IPS-18c (cell line): ENCODE results near the gene STOML3.
"Not testable (repeated sequence)": the region's sequence is repeated elsewhere in the genome, so short reads cannot be mapped to it uniquely, and the experiment has no call there.

Experiments
- H3K4me3 ChIP-seq: 2 replicates; pipeline ENCODE4 v1.7.0; 2013; ENCODE audit warnings: low read depth, mild to moderate bottlenecking, low read length, moderate library complexity; ENCODE audit not compliant: insufficient read depth
- H3K9me3 ChIP-seq: one replicate; pipeline ENCODE4 v1.6.1; 2013; ENCODE audit warnings: mild to moderate bottlenecking, low read length, moderate library complexity; ENCODE audit not compliant: control insufficient read depth, insufficient read depth

The STOML3 gene

DNA sequence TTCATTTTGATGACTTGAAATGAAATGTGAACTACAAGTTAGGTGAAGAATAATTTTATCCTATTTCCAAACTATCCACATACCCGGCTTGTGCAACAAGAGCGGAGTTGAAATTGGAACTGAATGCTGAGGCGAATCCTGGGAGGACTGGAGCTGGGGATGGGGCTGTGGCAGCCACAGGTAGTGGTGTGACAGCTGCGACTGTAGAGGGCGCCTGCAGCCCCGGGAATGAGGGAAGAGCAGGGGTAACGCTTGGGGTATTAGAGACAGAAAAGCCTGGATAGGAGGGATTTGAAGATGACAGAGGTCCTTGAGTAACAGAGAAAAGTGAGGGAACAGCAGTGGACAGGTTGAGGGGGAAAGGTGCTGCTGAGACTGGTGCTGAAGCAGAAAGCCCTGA is 22.0 kb upstream of the STOML3 start:
- Histone ChIP-seq H3K4me3 (no peak overlapping the region), H3K9me3 (peaks cover under 1% of the 10 kb centered on the region)

DNA sequence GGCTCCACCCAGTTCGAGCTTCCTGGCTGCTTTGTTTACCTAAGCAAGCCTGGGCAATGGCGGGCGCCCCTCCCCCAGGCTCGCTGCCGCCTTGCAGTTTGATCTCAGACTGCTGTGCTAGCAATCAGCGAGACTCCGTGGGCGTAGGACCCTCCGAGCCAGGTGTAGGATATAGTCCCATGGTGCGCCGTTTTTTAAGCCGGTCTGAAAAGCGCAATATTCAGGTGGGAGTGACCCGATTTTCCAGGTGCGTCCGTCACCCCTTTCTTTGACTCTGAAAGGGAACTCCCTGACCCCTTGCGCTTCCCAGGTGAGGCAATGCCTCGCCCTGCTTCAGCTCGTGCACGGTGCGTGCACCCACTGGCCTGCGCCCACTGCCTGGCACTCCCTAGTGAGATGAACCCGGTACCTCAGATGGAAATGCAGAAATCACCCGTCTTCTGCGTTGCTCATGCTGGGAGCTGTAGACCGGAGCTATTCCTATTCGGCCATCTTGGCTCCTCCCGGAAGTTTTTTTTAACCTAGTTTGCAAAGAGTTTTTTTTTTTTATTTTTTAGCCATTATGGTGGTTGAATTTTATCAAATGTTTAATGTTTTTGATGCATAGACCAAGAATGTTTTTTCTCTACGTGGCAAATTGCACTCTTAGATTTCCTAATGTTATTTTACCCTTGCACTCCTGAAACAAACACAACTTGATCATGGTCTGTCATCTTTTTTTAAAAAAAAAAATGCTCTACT is 15.9 kb upstream of the STOML3 start:
- not testable (repeated sequence) for H3K9me3 ChIP-seq, H3K4me3 ChIP-seq

DNA sequence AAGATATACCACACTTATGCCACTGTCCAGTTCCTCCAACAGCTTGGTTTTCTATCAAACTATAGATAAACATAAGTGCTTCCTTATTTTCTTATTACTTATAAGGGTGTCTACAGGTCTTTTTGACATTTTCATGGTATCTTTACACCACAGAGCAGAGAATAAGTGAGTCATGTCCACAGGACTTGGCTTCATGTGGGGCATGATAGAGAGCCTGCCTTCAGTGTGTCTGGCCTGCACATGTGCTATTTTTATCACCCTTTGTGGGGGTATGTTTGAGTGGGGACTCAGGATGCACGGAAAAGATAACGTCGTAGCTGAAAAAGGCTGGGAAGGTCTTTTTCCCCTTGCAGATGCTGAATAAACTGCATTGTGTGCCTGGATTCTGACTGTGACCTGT is 8.1 kb upstream of the STOML3 start:
- Histone ChIP-seq H3K9me3 (no peaks in the 10 kb centered on the region), H3K4me3 (no peak overlapping the region)

DNA sequence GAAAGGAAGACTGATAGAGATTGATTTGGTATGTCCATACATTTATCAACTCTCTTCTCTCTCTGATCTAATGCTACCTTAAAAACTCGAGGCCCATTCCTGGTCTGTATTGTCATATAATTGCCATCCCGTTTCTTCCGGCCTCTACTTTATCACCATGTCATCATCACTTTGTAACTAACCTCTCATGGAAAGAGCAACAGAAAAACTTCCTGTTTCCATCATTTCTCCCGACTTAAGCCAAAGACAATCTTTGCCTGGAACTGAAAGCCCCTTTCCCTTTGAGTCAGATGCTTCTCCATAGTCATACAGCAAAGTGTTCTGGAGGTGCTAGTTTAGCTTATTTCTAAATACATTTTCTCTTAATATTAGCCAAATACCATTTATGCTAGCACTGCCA is 2.8 kb upstream of the STOML3 start:
- Histone ChIP-seq H3K4me3 (no peak overlapping the region), H3K9me3 (no peaks in the 10 kb centered on the region)

DNA sequence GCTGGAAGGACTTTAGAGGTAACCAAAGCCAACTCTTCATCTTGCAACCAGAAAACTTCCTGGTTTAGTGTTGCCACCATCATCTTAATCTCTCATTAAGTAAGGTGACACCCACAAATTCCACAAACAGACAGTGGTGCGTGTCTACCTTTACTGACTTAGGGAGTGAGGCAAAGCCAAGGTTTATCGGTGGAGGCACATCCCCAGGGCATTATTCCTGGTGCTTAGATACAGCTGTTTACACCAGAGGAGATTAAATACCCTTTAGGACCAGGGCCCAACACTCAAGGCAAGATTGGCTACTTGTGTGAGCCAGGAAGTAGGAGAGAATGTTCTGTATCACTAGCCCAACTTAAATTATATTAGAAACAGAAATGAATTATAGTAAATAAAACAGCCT is 9.5 kb downstream of the STOML3 start:
- H3K4me3 ChIP-seq, result no peak overlapping the region
- no peaks in the 10 kb centered on the region for H3K9me3 ChIP-seq

DNA sequence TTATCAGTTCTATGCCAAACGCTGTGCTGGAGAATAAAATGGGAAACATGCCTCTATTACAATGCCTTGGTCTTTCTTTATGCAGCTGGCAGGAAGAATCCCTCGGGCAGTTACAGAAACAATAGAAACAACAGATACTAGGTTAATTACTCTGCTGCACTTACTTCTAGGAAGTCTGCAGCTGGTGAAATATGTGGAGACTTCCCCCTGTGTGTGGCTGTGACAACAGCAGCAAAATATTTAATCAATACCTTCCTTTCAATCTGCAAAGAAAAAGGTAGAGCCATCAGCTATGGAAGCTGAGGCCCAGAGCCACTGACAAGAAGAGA is 9.9 kb downstream of the STOML3 start:
- Histone ChIP-seq H3K9me3 (no peaks in the 10 kb centered on the region), H3K4me3 (no peak overlapping the region)

DNA sequence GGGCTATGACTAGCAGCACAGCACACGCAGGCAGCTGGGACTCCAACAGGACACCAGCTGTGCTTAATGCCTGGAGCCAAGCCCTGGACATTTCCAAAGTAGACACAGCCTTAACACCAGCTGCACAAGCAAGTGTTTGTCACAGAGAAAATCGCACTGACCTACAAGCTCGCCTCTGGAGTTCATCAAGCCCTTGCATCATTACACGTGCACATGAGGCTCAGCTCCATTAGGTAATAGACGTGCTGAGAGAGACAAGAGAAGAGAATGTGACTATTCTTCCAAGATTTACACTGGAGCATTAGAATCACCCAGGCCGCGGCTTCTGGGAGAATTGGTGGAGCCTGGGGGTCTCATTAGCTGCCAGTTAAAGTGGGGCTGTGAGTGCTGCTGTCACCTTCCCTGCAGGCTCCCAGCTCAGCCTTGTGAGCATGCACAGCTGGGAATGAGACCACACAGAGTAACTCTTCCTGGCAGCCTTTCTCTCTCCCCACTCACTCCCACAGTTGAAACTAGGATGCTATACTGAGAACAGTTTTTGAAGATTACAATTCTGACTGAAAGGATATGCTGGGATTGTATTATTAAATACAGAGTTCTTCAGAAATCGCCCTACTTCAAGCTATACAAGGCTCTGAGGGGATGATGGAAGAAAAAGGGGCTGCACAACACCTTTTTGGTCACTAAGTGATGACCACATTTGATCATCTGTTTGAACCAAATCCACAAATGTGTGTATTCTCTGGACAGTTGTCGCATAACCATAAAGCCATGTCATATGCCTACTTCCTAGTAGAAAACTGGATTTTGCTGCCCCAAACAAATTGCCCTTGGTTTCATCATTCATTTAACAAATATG is 10.5 kb downstream of the STOML3 start:
- Histone ChIP-seq H3K9me3 (no peaks in the 10 kb centered on the region), H3K4me3 (no peak overlapping the region)

DNA sequence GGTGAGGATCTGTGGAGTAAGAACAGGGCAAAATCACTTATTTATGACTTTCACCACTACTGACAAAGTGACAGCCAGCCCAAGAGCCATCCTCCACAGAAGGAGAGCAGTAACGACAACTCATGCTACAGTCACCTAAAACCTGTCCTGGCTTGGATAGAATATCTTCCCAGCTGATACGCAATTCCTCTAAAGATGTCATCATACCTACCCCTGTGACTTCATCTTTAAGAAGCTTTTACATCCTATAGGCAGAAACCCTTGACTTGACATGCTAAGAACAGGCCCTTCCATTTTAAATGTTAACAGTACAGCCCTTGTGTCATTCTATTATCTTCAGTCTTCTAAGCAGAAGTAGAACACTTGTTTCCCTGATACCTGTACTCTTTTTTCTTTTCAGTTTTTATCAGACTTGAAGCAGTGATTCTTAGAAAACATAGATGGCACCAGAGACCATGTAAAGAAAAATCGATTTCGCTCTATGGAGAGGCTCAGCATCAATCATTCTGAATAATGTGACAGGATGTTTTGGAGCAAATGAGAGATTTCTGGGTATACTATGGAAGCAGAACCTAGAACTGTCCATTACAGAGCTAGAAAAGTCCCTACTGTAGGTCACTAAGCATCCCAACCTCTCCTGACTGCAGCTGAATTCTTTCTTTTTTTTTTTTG is 20.1 kb downstream of the STOML3 start:
- Histone ChIP-seq H3K4me3 (no peak overlapping the region), H3K9me3 (no peaks in the 10 kb centered on the region)

DNA sequence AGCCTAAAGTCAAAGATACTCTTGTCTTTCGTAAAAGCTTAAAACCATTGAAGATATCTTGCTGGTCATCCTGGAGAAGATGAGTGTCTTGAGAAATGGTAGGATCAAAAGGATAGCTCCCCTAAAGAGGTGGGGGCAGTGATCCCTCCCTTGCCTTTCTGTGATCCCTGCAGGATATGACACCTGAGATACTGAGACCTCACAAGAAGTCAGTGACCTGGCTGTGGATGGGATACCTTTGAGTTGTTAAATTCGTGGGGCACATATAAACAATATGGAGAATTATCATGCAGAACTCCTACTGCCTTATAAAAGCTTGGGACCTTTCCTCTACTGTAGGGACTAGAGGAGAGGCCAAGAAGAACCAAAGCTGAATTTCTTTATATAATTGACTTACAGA is 21.4 kb downstream of the STOML3 start:
- Histone ChIP-seq H3K4me3 (no peak overlapping the region), H3K9me3 (no peaks in the 10 kb centered on the region)

DNA sequence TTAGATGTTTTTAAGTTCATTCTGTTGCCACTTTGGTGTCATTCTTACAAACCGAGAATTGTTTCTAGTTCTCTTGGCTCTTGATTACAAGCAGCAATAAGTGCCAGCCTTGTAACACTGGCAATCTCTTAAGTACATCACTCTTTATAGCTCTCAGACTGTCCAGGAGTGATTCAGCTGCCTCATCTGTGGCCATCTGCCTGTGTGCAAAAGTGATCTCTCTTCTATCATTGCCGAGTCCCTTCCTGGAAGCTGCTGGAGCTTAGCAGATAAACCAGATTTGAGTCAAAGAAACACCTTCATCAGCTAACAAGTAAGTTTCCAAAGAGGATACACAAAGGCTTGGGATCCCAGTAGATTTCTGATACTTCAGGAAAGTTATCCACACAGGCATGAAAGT is 23.2 kb downstream of the STOML3 start:
- H3K9me3 ChIP-seq, result no peaks in the 10 kb centered on the region
- no peak overlapping the region for H3K4me3 ChIP-seq

DNA sequence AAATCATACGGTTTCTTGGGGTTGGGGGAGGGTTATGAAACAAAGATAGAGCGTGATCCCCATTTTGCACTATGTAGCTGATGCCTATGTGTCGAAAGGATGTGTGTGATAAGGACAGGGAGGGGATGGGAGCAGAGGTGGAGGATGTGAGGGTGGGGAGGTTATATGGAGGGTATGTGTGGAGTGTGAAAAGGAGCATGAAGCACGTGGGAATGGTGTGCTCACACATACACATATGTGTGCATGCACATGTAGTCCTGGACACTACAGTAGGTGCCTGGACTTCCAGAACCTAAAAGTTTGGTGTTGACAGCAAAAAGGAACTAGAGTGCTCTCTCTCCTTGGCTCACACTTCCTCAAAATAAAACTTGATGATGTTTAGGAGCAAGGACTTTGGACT is 25.4 kb downstream of the STOML3 start:
- H3K4me3 ChIP-seq, result no peak overlapping the region
- H3K9me3 ChIP-seq, result peaks cover 3% of the 10 kb centered on the region

DNA sequence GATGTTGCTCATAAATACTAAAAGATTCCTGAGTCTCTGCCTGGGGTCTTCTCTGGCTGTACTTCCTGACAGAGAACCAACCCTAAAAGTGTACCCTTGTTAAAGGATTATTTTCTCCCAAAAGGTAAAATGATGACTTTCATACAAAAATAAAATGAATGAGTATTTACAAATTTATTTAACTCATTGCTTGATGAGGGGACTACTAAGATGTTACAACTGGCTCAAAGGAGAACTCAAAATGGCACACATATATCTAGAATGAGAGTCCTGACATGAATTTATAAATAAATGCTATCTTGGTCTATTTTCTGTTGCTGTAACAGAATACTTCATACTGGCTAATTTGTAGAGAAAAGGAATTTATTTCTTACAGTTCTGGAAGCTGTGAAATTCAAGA is 30.5 kb downstream of the STOML3 start:
- Histone ChIP-seq H3K4me3 (no peak overlapping the region), H3K9me3 (peaks cover 3% of the 10 kb centered on the region)

DNA sequence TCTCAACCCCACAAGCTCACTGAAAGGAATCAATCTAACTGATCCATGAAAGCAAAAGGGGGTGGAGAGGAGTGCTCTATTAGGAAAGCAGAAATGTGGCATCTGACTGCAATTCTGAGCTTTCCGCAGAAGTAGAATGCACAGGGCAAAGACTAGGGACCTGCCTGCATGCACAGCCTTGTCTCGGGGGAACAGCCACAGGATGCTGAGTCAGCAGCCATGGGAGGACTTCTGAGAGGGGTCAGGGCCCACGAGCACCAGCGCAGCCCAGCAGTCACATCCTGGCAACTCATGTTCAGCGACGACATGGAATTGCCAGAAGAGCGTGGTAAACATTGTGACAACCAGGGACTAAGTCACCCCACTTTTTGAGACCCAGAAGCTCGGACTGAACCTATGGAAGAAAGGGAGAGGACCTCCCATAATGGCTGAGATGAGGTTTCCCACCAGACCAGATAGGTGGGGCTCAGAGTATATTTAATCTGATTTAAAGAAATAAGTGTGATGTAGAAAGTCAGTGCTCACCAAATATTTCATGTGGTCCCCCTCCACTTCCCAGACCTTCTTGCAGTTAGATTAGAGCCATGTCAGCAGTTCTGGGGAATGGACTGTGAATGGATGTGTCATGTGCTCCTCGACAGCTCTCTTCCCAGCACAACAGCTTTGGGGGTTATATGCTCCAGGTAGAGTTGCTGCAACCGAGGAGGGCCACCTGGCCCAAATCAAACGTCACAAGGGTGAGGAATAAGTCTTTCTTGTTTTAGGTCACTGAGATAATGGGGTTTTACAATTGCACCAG is 32.6 kb downstream of the STOML3 start:
- H3K9me3 ChIP-seq, result peaks cover 3% of the 10 kb centered on the region
- no peak overlapping the region for H3K4me3 ChIP-seq

DNA sequence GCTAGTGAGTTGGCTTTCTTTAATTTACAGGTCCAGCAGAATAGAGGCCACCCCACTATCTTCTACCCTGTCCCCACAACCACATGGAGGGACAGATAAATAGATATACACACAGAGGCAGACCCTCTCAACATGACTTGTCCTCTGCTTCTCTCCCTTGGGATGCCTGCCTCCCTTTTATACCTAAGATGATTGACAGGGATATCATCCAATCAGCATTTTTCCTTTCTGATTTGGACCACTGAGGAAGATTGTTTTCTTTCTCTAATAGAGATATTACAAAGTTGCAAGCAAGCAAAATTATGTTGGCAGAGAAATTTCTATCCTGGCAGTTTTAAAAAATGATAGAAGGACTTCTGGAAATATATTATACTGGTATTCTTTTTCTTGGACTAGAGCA is 35.8 kb downstream of the STOML3 start:
- H3K9me3 ChIP-seq, result no peaks in the 10 kb centered on the region
- no peak overlapping the region for H3K4me3 ChIP-seq

DNA sequence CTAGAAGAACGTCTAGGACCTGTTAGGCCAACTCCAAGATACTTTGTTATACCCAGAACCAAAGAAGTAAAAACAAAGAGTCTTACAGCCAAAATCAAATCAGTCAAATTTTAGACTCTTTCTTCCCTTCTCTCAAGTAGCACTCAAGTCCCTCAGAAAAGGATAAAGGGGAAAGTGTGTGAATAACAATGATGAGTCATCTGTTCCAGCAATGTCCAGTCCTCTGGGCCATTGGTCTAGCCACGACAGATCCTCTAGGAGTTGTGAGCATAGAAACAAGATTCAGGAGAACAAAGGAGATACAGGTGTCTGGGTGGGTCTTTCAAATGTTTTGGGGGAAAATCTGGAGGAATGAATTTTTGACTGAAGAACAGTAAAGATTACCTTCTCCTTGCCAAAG is 36.3 kb downstream of the STOML3 start:
- H3K4me3 ChIP-seq, result no peak overlapping the region
- H3K9me3 ChIP-seq, result no peaks in the 10 kb centered on the region

DNA sequence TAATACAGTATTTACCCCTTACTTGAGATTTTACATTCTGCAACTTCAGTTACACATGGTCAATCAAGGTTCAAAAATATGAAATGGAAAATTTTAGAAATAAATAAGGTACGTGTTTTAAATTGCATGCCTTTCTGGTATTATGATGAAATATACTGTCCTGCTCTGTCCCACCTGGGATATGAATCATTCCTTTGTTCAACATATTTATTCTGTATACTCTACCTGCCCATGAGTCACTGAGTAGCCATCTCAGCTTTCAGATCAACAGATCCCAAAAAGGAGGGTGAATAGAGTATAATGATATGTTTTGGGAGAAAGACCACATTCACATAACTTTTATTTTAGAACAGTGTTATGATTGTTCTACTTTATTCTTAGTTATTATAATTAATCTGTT is 37.8 kb downstream of the STOML3 start:
- no peaks in the 10 kb centered on the region for H3K9me3 ChIP-seq
- H3K4me3 ChIP-seq, result no peak overlapping the region

DNA sequence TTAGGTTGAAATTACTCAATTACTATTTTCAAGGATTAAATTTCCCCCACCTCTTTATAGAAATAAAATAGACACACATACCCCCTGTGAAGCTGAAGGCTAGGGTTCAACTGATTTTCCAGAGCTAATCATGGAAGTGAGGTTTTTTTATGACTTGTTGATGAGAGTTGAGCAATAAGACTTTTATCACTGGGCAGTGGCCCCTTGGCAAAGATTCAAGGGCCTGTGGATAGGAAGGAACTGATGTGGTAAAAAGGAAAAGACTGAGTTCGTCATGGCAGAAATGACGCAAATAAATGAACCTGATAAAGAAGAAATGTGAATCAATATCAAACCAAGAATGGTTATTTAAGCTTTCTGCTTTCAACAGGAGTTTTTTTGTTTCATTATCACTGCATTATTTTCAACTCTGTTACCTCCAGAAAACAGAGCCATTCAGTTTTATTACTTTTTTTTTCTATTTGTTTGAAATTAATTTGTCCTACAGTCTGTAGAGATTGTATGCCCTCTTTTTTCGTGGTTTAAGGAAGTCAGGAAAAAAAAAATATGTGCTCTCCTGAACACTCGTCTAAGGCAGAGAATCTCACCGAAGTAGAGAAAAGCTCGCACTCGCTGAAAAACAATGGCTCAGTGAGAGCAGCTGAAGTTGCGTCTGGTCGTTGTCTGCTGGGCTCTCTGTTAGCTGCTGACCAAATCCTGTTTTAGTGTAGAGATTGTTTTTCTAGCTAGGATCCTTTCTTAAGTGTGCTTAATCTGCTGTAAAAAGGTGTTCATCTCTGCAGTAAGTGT is 38.9 kb downstream of the STOML3 start:
- Histone ChIP-seq H3K9me3 (no peaks in the 10 kb centered on the region), H3K4me3 (no peak overlapping the region)
